ENCODE measurements around the gene PSMG2. TPM values are rescaled to one million over a fixed set of nuclear protein-coding genes. Genes with fewer than 3 reads are reported as not detected.

PSMG2 gene
- total and polyA plus RNA-seq, 9 of the 15 experiments (the other 6 are each of a cell fraction or from before 2014, with no cell fraction given), result 59.9 to 271 (median 111) TPM

GRCh38 chr18:12769136-12769535, 66.3 kb downstream of the PSMG2 start:
- WGBS (ENCODE audit: insufficient coverage, low coverage, missing lambda C conversion rate), result 13% methylated on average over 3 of the region's 3 CpGs
- no peak for FAIRE-seq
- in situ Hi-C loops (cut with MboI), result no loop called here

More at GRCh38 chr18:12769136-12769535, 66.3 kb downstream of the PSMG2 start:
- H3K9me1 ChIP-seq (ENCODE audit: control insufficient read depth, insufficient read depth, low read length), result no peaks in the 10 kb centered on the region
- ChIA-PET POLR2A (interaction anchor here (0.8 to 1.9 kb wide), 3 partner anchors 11 to 24 kb away, joined by 3 to 7 read pairs (median 3); no protein-coding TSS in a partner anchor), CTCF (ENCODE audit: low intra/inter-chr PET ratio) (no interaction called here)
- H3K4me1 ChIP-seq (replicated peaks in 1 of 2; ENCODE audit: control insufficient read depth in 2 of 2, insufficient read depth in 2 of 2, low read length in 2 of 2), result peaks cover 9 to 13% of the 10 kb centered on the region in 2 experiments
- no TSS peak for BruUV-seq (replicated peaks)
- no peaks in the 10 kb centered on the region for H3K9me3 ChIP-seq (replicated peaks; ENCODE audit: control insufficient read depth, insufficient read depth, low read depth, low read length)
- no peaks in the 10 kb centered on the region for H3K27me3 ChIP-seq (ENCODE audit: control insufficient read depth in 2 of 2, insufficient read depth in 2 of 2, low read length in 2 of 2)
- ATAC-seq (no peak), DNase-seq (ENCODE audit: extremely low read depth in 1 of 4, low spot score in 3 of 4) (no peak)
- no peak overlapping the region for H3K9ac ChIP-seq (ENCODE audit: insufficient read depth in 1 of 2, low read depth in 2 of 2, low read length in 2 of 2)
- H3K27ac ChIP-seq (ENCODE audit: extremely low read depth, low read depth, low read length), result no peak overlapping the region
- H4K20me1 ChIP-seq (replicated peaks; ENCODE audit: control insufficient read depth, insufficient read depth, low read length), result no peaks in the 10 kb centered on the region
- TF ChIP-seq NKRF (IDR thresholded peaks at IDR 0.05; ENCODE audit: borderline replicate concordance) (no peak), SNAPC5 (CRISPR knock-in tag; IDR thresholded peaks at IDR 0.05) (no peak), EZH2 (IDR thresholded peaks at IDR 0.05; ENCODE audit: borderline replicate concordance, low read depth, low read length) (no peak), CGGBP1 (CRISPR knock-in tag; IDR thresholded peaks at IDR 0.05) (no peak), KLF6 (CRISPR knock-in tag; IDR thresholded peaks at IDR 0.05; ENCODE audit: borderline replicate concordance) (no peak), CSDE1 (IDR thresholded peaks at IDR 0.05) (no peak), CXXC5 (CRISPR knock-in tag; IDR thresholded peaks at IDR 0.05) (no peak), RBM34 (IDR thresholded peaks at IDR 0.05; ENCODE audit: borderline replicate concordance, insufficient read depth, low read length) (no peak), ZNF384 (IDR thresholded peaks at IDR 0.05; ENCODE audit: low read depth, low read length) (no peak), CBFA2T3 (IDR thresholded peaks at IDR 0.05) (no peak), ARID3A (IDR thresholded peaks at IDR 0.05; ENCODE audit: borderline replicate concordance, low read depth, low read length) (no peak), POLR2H (tag; IDR thresholded peaks at IDR 0.05; ENCODE audit: low read depth) (no peak), HBP1 (CRISPR knock-in tag; IDR thresholded peaks at IDR 0.05) (no peak), NR3C1 (CRISPR knock-in tag; IDR thresholded peaks at IDR 0.05) (no peak), KAT8 (IDR thresholded peaks at IDR 0.05; ENCODE audit: low read depth) (no peak), SIRT6 (IDR thresholded peaks at IDR 0.05; ENCODE audit: low read depth, low read length) (no peak), SMARCA4 (IDR thresholded peaks at IDR 0.05) (no peak), ZSCAN29 (IDR thresholded peaks at IDR 0.05) (no peak), NFE2 (IDR thresholded peaks at IDR 0.05; ENCODE audit: low read depth) (no peak)
- no peak overlapping the region for H2AFZ ChIP-seq (ENCODE audit: low read depth, low read length)
- no peaks in the 10 kb centered on the region for H3K79me2 ChIP-seq (ENCODE audit: control insufficient read depth, insufficient read depth, low read length)
- intact Hi-C loops (cut with micrococcal nuclease), result no loop called here
- no peak overlapping the region for H3K4me3 ChIP-seq
- no peak overlapping the region for H3K4me2 ChIP-seq (ENCODE audit: insufficient read depth, low read length)
- H3K36me3 ChIP-seq (ENCODE audit: control insufficient read depth, insufficient read depth, low read length), result no peaks in the 10 kb centered on the region

Measured in K562 (cell line).